GM19193 (cell line): ENCODE results near the gene GBX2.

ENCODE experiments used
- POLR2A ChIP-seq: IDR thresholded peaks from 4 replicates; pipeline ENCODE4 v1.6.1; 2011; ENCODE audit not compliant: insufficient read depth, insufficient read length; ENCODE audit errors: extremely low read depth

The GBX2 gene

DNA sequence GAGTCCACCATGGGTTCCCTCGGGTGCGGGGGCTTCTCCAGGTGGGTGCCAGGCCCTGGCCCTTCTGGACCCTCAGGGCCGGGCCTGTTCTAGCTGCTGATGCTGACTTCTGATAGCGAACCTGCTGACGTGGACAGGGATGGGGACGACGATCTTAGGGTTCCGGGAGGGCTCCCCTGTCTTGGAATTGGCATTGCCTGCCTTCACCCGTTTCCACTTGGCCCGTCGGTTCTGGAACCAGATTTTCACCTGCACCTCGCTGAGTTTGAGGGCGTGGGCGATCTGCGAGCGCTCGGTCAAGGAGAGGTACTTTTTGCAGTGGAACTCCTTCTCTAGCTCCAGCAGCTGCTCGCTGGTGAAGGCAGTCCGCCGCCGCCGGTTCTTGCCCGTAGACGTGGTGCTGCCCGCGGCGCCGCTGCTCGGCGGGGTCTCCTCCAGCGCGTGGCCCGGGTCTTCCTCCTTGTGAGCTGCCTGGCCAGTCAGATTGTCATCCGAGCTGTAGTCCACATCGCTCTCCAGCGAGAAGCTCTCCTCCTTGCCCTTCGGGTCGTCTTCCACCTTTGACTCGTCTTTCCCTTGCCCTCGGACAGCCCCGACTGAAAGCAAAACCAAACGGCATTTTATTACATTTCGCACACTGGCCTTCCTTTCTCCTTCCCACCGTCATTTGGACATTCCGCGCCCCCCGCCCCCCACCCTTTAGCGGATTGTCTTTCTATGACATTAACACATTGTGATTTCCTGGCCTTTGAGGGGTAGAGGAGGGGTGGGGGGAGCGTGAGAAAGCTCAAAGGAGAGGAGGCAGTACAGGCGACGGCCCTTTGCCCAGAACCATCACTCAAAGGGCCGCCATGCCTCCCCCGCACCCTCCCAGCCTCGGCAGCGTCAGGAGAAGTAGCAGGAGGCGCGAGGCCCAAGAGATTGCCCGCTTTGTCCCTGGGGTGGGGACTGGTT is 2.1 kb downstream of the GBX2 start:
- TF ChIP-seq POLR2A, result no peak

DNA sequence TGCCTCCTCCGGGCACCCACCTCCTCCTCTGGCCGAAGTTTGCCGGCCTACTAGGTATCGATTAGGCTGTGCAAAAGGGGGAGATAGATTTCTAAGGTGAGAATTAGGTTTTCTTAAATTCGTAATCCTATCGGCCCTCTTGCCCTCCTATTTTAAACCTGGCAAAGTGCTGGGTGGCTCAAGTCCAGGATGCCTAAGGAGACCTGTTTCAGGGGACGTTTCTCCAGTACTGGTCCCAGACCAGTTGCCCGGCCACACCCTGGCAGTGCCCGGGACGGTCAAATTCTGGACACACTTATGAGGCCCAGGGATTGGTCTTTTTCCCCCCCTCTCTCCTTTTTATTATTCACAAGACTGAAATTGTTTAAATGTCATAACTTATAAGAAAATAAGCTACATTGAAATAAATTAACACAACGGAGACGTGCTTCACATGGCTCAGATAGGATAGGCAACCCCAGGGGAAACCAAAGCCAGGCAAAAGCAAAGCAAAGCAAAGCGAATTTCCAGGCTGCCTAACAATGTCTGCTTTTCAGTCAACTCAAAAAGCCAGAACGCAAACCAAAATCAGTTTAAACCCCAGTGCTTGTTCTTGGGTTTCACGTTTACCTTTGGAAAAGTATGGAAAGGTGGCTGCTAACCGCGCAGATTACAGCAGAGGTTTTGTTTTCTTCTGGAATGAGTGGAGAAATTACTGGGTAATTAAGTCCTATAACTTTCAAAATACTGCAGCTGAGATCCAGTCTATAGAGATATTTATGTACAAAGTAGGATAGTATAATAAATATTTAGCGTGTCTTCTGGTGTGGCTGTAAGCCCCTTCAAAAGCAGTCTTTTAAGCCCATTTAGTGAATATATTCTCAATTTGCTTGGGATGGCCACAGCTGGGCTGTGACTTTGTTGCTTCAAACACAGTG is 3.0 kb downstream of the GBX2 start:
- TF ChIP-seq POLR2A, result no peak

DNA sequence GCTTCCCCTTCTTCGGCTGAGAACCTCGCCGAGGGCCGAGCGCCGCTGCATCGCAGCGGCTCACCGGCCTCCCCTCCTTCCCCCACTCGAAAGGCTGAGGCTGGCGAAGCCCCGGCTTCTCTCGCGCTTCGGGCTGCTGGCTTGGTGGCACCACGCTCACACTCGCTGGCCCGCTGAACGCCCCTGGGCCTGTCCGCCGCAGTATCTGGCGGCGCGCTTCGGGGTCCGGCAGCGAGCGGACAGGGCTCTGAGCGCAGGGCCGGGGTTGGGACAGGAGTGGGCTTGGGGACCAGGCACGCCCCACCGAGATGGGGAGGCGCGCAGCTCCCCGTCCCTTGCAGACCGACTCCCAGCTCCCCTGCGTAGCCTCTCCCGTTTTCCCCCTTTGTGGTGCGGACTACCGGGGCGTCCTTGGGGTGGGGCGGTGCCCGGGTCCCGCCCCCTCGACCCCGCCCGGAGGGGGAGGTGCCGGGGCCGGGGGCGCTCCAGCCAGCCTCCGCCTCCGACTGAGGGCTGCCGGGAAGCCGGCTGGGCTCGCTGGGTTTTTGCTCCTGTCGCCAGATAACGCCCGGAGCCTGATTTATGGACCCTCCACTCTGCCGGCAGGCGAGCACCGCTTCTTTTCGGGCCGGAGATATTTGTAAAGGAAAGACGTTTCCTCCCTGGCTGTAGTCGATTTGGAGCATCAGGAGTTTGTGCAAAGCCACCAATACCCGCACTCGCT is 3.8 kb downstream of the GBX2 start:
- no peak for TF ChIP-seq POLR2A

DNA sequence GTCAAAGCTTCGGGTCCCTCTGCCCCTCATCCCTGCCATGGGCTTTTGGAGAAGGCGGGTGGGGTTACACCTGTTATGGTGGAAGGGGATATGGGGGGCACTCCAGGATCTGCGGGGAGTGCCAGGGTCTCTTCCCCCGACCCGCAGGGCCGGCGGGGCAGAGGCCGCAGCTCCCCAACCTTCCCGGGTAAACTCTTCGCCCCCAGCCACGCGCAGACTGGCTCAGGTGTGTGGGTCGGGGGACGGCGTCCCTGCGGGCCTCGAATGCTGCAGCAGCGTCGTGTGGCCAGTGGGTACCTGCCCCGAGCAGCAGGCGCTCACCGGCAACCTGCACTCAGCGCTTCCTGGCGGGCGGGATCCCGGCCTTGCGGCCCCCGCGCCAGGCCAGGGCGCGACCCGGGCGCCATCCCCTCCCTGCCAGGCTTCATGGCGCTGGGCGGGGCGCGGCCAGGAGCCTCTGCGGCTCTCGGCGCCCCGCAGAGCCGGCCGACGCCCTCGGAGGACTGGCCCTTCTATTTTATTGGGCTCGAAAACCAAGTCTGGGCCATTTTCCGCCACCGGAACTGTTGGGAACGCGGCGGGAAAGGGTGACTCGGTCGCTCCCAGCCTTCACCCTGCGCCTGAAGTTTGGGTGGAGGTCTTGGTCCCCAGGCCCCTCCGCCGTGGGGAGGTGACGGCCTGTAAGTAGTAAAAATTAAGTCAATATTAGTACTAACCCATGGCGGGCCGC is 4.5 kb downstream of the GBX2 start:
- TF ChIP-seq POLR2A, result no peak

DNA sequence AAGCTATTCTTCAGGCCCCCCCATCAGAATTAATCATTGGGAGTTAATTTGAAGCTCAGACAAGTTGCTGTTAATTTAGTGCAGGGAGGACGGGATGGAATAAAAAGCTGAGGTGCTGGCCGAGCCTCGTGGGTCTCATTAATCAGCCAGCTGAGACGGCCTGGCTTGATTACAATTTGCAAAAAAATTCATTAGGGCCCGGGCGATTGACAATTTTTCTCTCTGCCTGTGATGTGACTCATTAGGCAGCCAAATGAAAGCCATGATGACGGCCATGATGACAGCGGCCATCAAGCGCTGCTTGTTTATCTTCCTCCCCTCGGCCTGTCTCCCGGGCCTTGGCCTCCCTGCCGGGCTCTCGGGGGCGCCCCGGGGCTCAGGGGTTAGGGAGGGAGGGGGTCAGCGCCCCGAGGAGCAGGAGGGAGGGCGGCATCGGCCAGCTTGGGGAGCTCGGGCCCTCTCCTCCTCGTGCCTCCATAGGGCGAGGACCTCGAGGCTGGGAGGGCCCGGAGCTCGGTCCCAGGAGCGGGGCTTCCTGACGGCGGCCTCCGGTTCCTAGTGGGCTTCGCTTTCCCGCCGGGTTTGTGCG is 5.2 kb downstream of the GBX2 start:
- no peak for TF ChIP-seq POLR2A

DNA sequence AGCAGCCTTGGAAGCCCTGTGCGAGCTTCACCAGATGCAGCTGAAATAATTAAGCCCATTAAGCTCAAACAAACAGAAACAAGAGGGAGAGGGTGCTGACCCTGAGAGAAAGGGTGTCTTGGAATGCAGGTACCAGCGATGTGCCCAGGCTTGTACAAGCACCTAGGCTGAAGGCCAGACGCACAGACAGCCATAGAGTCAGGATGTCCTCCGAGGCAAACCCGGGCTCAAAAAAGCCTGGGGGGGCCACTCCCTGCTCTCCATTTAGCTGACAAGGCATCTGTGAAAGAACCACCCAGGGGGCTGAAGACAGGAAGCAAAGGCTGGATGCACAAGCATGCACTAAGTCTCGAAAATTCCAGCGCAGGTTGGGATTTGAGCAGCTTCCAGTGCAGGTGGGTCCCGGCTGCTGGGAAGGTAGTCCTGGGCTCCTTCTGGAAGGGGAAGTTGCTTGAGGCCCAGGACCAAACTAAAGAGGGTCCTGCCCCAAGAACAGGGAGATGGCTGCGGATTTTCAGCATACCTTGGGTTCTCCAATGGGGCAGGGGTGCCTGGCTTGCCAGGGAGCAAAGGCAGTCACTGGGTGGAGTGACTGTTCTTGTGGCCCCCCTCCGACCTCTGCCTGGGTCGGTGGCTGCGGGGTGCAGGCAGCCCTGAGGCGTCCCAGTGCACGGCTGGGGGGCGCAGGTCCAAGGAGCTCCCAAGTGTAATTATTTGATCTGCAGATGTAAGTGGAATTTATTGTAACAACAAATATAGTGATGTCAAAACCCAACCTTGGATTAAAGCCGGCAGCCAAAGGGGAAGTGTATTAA is 5.9 kb downstream of the GBX2 start:
- no peak for TF ChIP-seq POLR2A

DNA sequence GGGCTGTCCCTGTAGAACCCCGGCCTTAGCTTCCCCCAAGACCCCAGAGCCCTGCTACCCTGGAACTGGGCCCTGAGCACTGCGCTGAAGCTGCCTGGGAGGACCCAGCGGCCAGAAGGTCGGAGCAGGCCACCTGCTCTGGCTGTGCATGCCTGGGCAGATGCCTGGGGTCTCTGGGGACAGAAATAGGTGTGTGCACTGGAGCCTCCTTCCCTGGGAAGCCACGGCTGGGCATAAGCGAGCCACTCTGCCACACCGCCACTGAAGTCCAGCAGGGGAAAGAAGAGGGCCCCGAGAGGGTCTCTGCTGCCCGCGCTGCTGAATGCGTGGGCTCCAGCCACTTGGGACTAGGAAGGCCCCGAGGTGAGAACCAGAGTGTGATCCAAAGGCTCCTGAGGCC is 6.7 kb downstream of the GBX2 start:
- no peak for TF ChIP-seq POLR2A

DNA sequence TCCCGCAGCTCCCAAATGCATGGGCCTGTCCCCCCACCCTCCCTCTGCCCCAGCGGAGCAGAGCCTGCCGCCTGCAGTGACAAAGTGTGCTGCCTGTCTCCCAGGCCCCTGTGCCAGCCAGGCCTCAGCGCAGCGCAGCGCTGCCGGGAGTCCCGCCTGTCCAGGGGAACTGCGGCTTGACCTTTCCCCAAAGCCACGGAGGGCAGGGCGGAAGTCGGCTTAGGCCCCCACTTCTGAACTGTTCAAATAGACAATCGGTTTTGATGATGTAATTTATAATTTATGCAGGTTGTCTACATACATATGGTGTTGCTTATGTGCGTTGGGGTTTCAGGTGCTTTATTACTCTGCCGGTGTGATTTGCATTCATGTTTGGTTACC is 7.1 kb downstream of the GBX2 start:
- no peak for TF ChIP-seq POLR2A

DNA sequence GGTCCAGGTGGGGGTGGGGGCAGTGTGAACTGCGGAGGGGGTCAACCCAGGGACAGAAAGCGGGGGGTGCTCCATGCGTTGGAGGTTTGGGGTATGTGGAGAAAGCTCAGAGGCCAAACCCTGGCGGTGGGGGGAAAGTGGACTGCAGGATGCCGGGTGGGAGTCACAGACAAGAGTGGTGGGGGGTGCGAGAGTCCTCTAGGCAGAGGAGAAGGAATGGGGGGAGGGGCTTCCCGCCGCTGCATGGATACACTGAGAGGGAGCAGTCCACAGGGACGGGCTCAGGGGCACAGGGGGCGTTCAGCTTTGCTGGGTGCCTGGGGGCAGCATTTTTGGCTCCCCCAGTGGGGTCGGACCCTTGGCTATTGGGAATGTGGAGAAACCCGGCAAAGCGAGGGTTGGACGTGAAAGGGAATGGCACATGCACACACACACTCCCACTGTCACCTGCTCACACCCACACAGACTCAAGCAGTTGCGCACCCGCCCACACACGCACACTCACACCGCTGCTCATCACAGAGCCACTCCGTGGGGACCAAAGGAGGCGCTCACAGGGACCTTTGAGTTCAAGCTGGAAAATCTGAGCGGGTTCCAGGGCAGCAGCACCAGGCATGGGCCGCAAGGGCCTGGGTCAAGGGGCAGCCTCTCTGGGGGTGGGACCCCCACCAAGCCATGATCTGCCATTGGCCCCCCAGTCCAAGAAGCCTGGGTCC is 7.7 kb downstream of the GBX2 start:
- TF ChIP-seq POLR2A, result no peak

DNA sequence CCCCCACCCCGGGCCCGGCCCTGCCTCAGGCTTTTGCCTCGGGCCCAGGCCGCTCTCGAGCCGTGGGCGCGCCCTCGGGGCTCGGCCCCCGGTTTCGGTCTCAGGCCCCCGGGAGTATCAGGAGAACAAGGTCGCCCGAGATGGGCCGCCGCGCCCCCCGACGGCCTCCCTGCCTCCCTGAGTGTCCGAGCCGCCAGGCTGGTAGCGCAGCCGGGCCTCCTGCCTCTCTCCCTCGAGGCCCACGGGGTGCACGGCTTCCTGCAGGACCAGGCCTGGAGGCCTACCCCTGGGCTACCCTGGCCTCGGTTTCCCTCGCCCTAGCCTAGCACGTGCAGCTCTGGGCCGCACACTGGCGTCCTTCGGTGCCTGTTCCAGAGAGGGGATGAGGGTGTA is 8.4 kb downstream of the GBX2 start:
- no peak for TF ChIP-seq POLR2A

DNA sequence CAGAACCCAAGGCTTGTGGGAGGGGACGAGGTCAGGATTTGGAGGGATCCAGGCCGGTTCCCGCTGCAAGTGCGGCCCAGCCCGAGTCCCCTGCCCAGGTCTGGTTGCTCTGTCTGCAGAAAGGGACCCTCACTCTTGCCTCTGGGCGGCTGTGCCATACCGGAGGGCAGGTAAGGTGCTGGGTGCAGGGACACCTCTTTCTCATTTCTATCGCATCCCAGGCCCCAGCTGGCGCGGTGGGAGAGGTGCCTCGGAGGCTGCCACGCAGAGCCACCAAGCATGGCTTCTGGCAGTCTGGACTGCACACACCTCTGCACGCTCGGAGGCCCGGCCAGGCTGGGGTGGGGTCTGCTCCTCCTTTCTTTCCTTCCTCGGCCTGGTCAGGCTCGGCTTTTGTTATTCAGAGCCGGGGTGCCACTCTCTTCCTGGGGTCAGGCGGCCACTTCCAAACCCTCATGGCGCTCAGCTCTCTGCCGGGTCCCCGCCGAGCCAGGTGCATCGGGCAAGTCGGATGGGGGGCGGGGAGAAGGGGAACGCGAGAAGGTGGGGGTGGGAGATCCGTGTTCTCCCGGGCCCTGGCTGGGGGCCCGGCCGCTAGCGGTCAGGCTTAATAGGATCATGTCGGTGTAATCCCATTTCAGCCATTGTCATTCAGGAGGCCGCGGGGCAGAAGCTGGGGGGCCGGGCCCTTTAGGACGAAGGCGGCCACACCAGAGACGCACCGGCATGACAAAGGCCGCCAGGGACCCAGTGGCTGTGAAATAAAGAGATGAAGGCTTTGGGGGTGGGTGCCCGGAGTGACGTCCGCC is 9.0 kb downstream of the GBX2 start:
- no peak for TF ChIP-seq POLR2A

DNA sequence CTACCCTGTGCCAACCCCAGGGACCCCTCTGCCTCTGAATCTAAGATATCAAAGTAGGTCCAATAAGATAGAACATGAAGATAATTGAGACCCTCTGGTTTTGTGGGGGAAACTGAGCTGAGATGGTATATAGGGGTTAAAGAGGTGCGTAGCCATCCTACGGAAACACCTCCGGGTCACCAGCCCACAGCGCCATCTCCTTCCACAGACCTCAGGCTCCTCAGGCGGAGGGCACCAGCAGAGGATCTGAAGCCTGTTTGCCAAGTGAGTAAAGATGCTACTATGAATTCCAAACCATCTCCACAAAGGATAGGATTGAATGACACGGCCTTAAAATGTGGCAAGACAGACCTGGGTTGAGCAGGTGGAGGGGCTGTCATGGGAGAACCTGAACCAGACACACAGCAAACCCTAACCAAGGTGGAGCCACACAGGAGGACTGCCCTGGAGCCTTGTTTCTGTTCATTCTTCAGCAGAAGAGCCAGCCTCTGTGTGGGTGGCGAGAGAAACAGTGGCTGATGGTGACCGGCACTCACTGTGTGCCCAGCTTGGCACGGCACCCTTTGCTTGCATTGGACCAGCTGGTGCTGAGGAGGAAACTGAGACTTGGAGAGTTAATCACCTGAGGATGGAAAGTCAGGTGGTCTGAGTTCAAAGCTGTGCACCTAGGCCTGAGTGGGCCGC is 10.2 kb downstream of the GBX2 start:
- no peak for TF ChIP-seq POLR2A

DNA sequence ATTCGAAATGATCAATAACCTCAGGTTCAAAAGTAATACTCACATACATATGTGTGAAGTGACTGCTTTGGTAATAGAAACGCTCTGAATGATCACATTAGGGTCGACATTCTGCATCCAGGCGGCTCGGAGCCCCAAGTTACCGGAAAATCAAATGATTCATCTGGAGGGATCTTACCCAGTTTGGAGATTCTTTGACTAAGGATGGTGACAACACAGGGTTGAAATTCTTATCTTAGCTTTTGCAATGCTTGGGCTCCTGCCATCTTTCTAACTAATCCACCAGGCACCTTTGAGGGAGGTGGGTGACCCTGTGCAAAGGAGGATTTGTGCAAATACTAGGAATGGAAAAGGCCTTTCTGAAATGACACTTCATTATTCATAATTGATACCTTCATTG is 10.8 kb downstream of the GBX2 start:
- no peak for TF ChIP-seq POLR2A
